ENCODE data around the gene GNAQ. TPM values are rescaled to one million over a fixed set of nuclear protein-coding genes. Genes with fewer than 3 reads are reported as not detected.

The GNAQ gene
- total RNA-seq, 1 experiment from 2014 or later, result 38.2 TPM

GRCh38 chr9:77680581-77680980 lies 351.0 kb downstream of the GNAQ start:
- H3K36me3 Mint-ChIP-seq (ENCODE audit: insufficient read depth, unreplicated experiment), result no peaks in the 10 kb centered on the region
- intact Hi-C loops (cut with micrococcal nuclease), result no loop called here
- H3K4me3 Mint-ChIP-seq (ENCODE audit: unreplicated experiment), result no peak overlapping the region
- H3K4me1 Mint-ChIP-seq (ENCODE audit: insufficient read depth, unreplicated experiment), result no peaks in the 10 kb centered on the region
- TF ChIP-seq CTCF (IDR thresholded peaks at IDR 0.05; ENCODE audit: unreplicated experiment), result no peak
- H3K27me3 Mint-ChIP-seq (ENCODE audit: insufficient read depth, unreplicated experiment), result no peaks in the 10 kb centered on the region
- POLR2A ChIA-PET, result no interaction called here
- H3K27ac Mint-ChIP-seq (ENCODE audit: low read depth, unreplicated experiment), result no peak overlapping the region
- CTCF ChIA-PET, result no interaction called here
- DNase-seq (ENCODE audit: unreplicated experiment), result no peak
- H3K9me3 Mint-ChIP-seq (ENCODE audit: unreplicated experiment), result no peaks in the 10 kb centered on the region
- no TSS peak for BruUV-seq (replicated peaks)

- intact Hi-C loops (cut with micrococcal nuclease), result no loop called here
- BruUV-seq (replicated peaks), result no TSS peak
- POLR2A ChIA-PET, result no interaction called here
- H3K4me3 Mint-ChIP-seq (ENCODE audit: unreplicated experiment), result no peak overlapping the region
- peak; percentile 5 for DNase-seq (ENCODE audit: unreplicated experiment)
- H3K36me3 Mint-ChIP-seq (ENCODE audit: insufficient read depth, unreplicated experiment), result no peaks in the 10 kb centered on the region
- H3K27ac Mint-ChIP-seq (ENCODE audit: low read depth, unreplicated experiment), result no peak overlapping the region
- no peaks in the 10 kb centered on the region for H3K9me3 Mint-ChIP-seq (ENCODE audit: unreplicated experiment)
- CTCF ChIA-PET, result no interaction called here
- TF ChIP-seq CTCF (IDR thresholded peaks at IDR 0.05; ENCODE audit: unreplicated experiment), result no peak
- H3K27me3 Mint-ChIP-seq (ENCODE audit: insufficient read depth, unreplicated experiment), result no peaks in the 10 kb centered on the region
- no peaks in the 10 kb centered on the region for H3K4me1 Mint-ChIP-seq (ENCODE audit: insufficient read depth, unreplicated experiment)
Measured at GRCh38 chr9:77679661-77680368, 351.8 kb downstream of the GNAQ start.

DNA sequence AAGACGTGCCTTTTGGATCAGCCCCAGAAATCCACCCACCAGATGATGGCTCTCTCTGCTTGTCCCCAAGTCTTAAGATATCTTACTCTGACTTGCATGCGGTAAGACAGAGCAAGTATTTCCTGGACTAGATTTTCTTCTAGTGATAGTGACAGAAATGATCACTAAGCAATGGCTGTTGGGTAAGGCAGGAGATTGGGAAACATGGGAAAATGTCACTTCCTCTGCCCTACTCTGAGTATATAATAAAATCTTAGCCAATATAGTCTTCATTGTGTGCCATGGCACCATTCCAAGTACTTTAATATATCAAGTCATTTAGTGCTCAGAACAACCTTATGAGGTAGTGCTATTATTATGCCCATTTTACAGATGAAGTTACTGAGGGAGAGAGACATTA lies 352.5 kb downstream of the GNAQ start:
- ChIA-PET POLR2A (no interaction called here), CTCF (no interaction called here)
- H3K27me3 Mint-ChIP-seq (ENCODE audit: insufficient read depth, unreplicated experiment), result no peaks in the 10 kb centered on the region
- no peaks in the 10 kb centered on the region for H3K36me3 Mint-ChIP-seq (ENCODE audit: insufficient read depth, unreplicated experiment)
- intact Hi-C loops (cut with micrococcal nuclease), result no loop called here
- no peak for TF ChIP-seq CTCF (IDR thresholded peaks at IDR 0.05; ENCODE audit: unreplicated experiment)
- no peaks in the 10 kb centered on the region for H3K9me3 Mint-ChIP-seq (ENCODE audit: unreplicated experiment)
- no peaks in the 10 kb centered on the region for H3K4me1 Mint-ChIP-seq (ENCODE audit: insufficient read depth, unreplicated experiment)
- H3K4me3 Mint-ChIP-seq (ENCODE audit: unreplicated experiment), result no peak overlapping the region
- no peak overlapping the region for H3K27ac Mint-ChIP-seq (ENCODE audit: low read depth, unreplicated experiment)
- BruUV-seq (replicated peaks), result no TSS peak
- peak; percentile 17 for DNase-seq (ENCODE audit: unreplicated experiment)

GRCh38 chr9:77677957-77678535 lies 353.6 kb downstream of the GNAQ start:
- no peak for TF ChIP-seq CTCF (IDR thresholded peaks at IDR 0.05; ENCODE audit: unreplicated experiment)
- Mint-ChIP-seq H3K9me3 (ENCODE audit: unreplicated experiment) (no peaks in the 10 kb centered on the region), H3K4me3 (ENCODE audit: unreplicated experiment) (no peak overlapping the region), H3K4me1 (ENCODE audit: insufficient read depth, unreplicated experiment) (no peaks in the 10 kb centered on the region), H3K36me3 (ENCODE audit: insufficient read depth, unreplicated experiment) (no peaks in the 10 kb centered on the region), H3K27ac (ENCODE audit: low read depth, unreplicated experiment) (no peak overlapping the region), H3K27me3 (ENCODE audit: insufficient read depth, unreplicated experiment) (no peaks in the 10 kb centered on the region)
- ChIA-PET CTCF (interaction anchor here (0.6 kb wide), 1 partner anchor 248 kb away, joined by 3 read pairs; no protein-coding TSS in a partner anchor), POLR2A (no interaction called here)
- intact Hi-C loops (cut with micrococcal nuclease), result no loop called here
- no peak for DNase-seq (ENCODE audit: unreplicated experiment)
- BruUV-seq (replicated peaks), result no TSS peak

All from MCF 10A (cell line).